GM21529 (cell line): ENCODE measurements around the gene SELENOM.
"Not testable (repeated sequence)": the region's sequence is repeated elsewhere in the genome, so short reads cannot be mapped to it uniquely, and the experiment has no call there.

Experiments
- ATAC-seq: cut with Tn5 transposase; IDR thresholded peaks from one replicate; pipeline ENCODE4 v1.9.1; 2021; ENCODE audit not compliant: unreplicated experiment

Gene SELENOM

DNA sequence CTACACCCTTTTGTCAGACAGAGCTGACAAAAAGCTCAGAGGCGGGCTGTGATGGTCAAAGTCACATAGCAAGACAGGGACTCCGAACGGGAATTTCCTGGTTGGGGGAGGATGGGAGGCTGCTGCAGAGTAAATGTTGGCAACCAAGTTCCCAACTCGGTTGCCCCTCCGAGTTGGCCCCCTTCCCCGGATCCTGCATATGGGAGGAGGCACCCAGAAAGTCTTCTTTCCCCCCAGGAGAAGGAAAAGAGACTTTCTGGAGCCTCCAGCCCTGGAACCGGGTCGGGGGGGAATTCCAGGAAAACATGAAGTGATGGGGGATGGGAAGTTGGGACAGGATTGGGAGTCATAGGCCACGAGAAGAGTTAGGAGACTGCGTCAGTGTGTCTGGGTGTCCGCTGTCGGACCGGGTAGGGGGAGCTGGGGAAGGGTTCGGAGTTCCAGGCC is 614 bp downstream of the SELENOM start:
- ATAC-seq = no peak

GRCh38 chr22:31106001-31106571 is 1.3 kb downstream of the SELENOM start:
- no peak for ATAC-seq

GRCh38 chr22:31105282-31105929 is 2.0 kb downstream of the SELENOM start:
- ATAC-seq = no peak

- no peak for ATAC-seq
Measured at GRCh38 chr22:31104869-31105268, 2.5 kb downstream of the SELENOM start.

DNA sequence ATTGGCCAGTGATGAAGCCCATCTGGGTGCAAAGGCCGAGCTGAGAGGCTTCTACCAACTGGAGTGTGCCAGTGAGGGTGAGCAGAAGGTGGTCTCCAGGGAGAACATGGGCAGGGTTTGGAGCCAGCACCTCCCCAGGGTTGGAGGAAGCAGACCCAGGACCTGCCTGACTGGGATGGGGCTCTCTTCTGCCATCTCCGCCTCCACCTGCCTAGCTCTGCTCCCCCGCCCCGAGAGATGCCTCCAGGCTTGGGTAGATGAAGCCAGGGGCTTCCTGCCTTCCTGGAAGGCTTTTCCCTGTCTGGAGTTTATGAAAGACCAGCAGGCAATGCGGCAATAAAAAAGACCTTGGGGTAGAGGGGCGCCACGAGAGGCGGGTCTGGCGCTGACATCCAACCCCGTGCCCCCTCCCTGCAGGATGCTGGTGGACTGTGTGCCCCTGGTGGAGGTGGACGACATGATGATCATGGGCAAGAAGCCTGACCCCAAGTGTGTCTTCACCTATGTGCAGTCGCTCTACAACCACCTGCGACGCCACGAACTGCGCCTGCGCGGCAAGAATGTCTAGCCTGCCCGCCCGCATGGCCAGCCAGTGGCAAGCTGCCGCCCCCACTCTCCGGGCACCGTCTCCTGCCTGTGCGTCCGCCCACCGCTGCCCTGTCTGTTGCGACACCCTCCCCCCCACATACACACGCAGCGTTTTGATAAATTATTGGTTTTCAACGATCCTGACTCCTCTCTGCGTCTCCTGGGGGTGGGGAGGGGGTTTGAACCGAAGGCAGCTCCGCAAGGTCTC is 3.3 kb downstream of the SELENOM start:
- no peak for ATAC-seq

GRCh38 chr22:31103111-31103510 is 4.3 kb downstream of the SELENOM start:
- no peak for ATAC-seq

GRCh38 chr22:31102441-31103081 is 4.8 kb downstream of the SELENOM start:
- ATAC-seq = no peak

DNA sequence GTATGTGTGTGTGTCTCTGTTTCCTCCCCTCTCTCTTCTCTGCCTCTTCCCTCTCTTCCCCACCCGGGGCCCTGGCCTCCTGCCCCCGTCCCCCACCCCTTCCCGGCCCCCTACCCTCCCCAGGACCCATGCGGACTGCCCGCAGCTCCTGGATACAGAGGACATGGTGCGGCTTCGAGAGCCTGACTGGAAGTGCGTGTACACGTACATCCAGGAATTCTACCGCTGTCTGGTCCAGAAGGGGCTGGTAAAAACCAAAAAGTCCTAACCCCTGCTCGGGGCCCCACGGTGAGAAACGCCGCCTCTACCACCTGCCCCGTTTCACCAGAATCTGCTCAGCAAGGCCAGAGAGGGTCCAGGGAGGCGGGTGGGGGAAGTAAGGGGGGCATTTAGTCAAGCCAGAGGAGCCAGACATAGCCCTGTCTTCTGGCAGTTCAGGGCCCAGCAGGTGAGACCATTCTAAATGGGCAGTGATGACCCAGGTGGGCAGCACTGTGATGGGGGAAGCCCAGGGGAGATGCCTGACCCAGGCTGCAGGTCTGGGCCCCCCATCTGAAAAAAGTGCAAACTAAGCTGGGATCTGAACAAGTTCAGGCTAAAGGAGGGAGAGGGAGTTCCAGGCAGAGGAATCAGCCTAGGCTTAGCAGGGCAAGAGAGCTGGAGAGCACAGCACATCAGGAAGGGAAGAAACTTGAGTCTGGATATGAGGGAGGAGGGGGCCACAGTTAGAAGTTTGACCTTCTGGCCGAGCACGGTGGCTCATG is 6.4 kb downstream of the SELENOM start:
- ATAC-seq = no peak

DNA sequence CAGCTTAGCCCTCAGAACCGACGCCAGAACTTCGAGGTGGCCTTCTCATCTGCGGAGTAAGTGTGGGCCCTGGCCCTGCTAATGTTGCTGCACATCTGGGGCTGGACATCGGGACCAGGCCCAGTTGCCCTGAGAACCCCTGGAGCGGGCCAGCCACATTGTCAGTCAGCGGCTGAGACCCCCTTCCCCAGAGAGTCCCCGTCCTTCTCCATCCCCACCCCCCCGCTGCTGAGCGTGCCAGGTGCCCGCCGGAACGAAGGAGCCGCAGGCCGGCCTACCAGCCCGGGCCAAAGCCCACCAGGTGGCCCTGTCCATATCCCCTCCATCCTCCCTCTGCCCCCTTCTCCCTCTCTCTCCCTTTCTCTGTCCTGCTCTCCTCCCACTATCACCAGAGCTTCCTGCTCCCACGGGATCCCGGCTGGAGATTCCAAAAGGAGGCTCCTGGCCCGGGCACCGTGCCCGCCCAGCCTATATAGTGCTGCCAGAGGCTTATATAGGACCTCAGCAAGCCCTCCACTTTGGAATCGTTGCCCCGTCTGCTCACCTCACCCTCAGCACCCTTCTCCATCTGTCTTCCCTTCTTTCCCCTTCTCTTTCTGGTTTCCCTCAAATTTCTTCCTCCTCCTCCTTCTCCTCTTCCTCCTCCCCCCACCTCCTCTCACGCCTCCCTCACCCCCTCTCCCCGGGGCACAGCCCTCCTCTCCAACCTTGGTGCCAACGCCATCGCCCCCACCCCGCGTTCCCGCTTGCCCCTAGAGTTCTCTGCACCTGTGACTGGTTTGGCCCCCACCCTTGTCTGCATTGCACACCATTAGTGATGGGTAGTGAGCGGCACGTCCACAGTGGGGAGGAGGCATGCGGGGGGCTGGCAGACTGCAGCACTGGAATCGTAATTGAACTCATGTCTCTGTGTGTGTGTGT is 7.3 kb downstream of the SELENOM start:
- no peak for ATAC-seq

DNA sequence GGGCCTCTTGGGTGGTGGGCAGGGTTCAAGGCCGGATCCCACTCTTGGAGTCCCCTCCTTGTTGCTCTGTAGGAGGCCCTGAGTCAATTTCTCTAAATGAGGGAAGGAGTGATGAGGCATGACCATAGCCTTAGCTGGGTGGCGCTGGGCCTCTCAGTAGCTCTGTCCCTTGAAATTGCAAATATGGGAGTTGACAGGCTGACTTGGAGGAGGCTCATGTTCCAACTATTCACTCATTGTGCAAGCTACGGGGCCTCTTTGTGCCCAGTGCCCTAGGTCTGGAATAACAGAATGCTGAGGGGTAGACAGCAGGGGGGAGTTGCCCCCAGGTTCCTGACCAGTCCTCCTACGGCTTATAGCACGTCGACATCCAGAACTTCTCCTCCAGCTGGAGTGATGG is 8.0 kb downstream of the SELENOM start:
- ATAC-seq = no peak

DNA sequence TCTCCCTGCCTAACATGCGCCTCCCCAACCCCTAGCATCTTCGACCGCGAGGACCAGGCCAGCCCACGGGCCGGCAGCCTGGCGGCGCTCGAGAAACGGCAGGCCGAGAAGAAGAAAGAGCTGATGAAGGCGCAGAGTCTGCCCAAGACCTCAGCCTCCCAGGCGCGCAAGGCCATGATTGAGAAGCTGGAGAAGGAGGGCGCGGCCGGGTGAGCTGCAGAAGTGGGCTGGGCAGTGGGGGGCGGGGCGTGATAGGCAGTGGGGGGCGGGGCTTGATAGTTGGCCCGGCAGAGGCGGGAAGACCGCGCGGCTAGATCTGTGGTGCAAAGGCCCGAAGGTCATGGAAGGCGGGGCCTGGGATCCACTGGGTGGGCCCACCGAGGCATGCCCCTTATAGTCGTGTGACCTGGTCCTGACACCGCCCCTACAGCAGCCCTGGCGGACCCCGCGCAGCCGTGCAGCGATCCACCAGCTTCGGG is 8.7 kb downstream of the SELENOM start:
- no peak for ATAC-seq

- ATAC-seq = no peak
Measured at GRCh38 chr22:31097941-31098631, 9.3 kb downstream of the SELENOM start.

GRCh38 chr22:31097539-31097938 is 9.8 kb downstream of the SELENOM start:
- not testable (repeated sequence) for ATAC-seq

GRCh38 chr22:31096657-31097279 is 10.6 kb downstream of the SELENOM start:
- ATAC-seq = no peak

DNA sequence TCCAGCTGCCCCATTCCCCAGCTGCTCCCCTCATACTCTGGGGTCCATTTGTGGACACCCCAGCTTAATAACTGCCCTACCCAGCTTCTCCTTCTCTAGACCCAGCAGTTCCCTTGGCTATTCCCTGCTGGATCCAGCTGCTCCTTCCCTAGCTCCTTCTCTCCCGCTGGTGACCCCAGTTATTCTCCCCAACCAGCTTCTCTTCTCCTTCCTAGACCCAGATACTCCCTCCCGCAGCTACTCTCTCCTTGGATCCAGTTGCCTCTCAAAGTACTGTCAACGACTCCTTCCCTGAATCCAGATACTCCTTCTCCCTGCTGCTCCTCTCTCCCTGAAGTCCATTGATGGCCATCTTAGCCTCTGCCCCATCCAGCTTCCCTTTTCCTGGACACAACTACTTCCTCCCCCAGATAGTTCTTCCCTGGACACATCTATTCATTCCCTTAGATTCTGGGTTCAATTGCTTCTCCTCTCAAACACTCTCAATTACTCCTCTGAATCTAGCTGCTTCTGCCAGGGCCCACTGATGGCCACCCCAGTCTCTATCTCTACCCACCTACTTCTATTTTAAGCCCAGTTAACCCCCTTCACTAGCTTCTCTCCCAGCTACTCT is 11.6 kb downstream of the SELENOM start:
- ATAC-seq = no peak

- ATAC-seq = no peak
Measured at GRCh38 chr22:31094741-31095140, 12.6 kb downstream of the SELENOM start.

DNA sequence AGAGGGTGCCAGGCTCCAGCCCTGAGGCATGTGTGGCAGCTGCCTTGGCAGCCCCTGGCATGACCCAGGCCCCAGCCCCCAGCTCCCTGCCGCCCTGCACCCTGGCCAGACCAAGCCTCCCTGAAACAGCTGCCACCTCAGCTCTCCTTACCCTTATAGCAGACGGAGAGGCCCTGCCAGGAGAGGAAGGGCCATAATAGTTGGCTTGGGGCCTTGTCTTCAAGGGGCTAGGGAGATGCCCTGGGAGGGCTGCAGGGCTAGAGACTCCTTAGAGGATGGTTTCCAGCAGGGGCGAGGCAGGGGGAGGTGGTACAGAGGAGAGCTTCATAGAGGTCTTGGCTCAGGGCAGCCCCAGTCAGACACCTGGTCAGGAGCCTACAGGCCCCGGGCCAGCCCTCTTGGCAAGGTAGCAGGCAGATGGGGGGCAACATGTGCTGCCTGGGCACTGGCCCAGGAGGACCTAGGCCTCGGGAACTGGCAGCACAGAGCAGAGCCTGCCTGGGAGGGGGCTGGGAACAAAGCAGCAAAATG is 13.3 kb downstream of the SELENOM start:
- no peak for ATAC-seq
